Fibroblast of skin of abdomen (primary cell): Measurements from ENCODE around the gene TIPARP.
"Not testable (repeated sequence)": the region's sequence is repeated elsewhere in the genome, so short reads cannot be mapped to it uniquely, and the experiment has no call there.

ENCODE experiments used
- DNase-seq: peaks from one replicate; pipeline ENCODE4 v3.0.0-alpha.2; 2013

The TIPARP gene

DNA sequence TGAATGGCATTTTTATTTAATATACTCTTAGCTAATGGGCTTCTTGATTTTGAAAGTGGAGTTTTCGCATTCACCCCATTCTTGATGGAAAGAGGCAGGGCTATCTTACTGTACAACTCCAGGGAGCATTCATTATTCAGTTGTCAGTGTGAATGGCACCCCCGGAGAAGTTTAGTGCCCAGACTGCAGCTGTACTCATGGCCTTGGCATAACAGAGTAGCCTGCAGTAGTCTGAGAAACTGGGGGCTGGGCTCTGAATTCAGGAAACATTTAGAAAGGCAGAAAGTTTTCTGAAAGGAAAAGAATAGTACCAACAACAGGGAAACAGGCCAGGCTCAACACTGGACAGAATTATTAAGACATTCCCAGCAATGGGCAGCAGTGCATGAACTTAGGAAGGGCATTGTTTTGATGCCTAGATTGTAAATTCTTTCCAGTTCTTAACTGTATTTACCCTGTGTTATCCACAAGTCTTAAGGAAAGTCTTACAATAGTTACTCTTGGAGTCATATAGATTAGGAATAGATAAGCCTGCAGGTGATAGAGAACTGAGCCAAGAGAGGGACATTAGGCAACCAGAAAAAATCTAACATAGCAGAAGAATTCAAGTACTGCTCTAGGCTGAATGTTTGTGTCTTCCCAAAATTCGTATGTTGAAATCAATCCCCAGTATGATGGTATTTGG is 44.4 kb downstream of the TIPARP start:
- DNase-seq, result no peak

DNA sequence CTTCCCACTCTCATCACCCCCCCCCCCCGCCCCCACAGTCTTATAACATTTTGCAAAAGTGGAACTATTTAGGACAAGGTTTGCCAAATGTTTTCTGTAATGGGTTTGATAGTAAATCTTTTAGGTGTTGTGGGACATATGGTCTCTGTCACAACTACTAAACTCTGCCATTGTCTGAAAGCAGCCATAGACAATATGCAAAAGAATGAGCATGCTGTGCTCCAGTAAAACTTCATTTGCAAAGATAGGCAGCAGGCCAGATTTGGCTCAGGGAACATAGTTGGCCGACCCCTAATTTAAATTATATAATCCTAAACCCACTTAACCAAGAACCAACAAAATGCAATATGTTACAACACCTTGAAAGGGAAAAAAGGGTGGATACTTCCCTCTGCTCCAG is 46.4 kb downstream of the TIPARP start:
- DNase-seq, result no peak

DNA sequence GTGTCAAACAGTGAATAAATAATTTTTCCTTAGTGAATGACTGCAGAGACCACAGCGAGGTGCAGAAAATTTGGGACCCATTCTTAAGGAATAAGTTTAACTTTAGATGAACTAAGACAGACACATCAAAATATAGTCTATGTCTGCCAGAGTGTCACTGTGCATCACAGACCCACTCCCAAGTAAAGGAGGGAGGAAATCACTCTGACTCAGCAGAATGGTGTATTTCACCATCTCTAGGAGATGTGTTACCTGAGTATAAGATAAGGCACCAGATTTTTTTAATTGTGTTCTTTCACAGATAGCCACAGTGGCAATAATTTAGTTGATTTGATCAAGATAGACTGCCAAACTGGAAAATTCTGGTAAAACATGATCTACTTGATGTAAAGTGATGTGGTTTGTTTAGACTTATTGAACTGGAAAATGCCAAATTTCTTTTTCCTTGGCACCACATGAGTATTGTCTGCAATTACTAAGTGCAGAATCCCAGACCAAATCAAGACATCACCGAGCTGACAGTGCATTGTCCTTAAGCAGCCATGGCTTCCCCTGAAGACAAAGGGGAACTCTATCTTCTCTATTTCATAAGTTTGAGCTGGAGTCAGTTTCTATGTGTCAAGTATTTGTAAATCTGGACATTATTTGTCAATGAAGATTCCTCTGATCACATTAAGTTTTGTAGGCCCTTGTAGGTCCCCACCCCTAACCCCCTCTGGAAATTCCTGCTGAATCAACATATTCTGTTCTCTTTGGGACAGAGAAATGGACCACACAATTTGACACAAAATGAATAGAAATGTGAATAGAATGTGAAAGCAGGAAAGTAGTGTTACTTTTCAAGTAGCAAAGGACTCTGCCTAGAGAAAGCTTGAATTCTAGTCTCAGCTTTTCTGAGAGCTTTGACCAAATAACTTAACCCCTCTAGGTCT is 47.6 kb downstream of the TIPARP start:
- DNase-seq, result no peak

GRCh38 chr3:156723182-156723619 is 48.8 kb downstream of the TIPARP start:
- peak; percentile 19 for DNase-seq

DNA sequence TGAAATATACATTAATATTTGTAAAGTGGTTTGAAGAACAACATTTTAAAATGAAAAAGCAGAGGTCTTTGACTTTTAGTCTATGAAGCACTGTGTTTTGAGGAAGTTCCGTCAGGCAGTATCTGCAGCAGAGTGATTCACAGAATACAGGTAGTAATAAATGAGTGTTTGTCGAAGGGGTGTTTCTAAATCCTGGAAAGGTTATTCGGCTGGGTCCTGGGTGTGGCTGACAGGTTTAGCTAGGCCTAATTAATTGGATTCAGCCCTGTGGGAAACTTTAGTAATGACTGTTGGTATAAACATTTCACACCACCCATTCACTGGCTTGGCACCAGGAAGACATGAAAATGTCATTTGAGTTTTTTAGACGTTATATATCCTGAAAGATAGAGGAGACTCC is 51.3 kb downstream of the TIPARP start:
- DNase-seq, result no peak

GRCh38 chr3:156726456-156726855 is 52.1 kb downstream of the TIPARP start:
- no peak for DNase-seq

DNA sequence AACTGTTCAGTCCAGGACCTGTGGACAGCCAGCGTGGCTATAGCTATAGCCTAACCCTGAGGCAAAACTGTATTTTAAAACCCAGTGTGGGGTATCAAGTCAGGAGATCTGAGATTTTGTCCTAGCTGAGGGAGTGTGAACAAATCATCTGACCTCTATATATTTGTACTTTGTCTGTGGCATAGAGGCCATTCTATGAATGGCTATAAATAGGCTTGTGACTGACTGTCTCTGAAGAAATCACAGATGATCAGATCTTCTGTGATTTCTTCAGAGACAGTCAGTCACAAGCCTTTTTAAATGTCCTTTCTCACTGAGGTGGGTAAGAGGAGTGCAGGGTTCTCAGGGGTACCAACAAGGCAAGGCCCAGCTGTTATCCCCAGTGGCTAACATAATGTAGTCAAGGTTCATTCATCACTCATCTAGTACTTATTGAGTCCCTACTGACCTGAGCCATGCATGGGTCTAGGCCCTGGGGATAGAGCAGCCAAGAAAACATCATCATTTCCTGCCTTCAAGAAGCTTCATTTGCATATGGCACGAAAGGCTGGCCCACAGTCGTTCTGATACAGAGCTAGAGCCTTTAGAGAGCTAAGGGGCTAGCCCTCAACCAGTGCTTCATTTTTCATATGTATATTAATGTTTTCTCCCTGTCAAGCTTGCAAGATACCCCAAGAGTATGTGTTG is 53.3 kb downstream of the TIPARP start:
- no peak for DNase-seq

DNA sequence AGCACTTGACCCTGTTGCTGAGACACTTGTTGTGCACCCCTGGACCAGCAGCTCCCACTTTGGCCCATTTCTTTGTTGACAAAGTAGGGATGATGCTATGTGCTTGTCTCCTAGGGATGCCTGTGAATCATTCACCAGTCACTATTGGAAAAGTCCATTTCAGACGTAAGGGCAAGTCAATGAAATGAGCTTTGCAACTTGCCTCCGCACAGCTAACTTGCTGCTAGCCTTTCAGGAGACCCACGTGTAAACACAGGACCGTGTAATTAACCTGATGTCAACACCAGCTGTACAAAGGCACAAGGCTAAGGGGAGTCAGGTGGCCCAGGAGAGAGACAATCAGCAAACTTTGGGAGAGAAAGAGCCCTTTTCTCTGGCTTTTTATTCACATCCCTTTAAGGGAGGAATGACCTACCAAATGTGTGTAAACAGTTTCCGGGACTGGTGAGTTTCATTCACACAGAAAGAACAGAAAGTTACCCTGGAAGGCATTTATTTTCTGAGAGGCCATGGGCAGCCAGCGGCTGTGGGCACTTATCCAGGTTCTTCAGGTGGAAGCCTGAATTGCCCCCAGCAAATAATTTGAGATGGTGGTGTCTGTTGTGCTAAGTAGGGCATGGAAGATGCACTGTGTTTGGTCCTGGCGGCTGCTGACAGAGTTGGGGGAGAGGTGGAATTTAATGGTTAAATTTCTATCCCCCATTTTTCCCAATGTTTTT is 54.0 kb downstream of the TIPARP start:
- DNase-seq, result no peak

DNA sequence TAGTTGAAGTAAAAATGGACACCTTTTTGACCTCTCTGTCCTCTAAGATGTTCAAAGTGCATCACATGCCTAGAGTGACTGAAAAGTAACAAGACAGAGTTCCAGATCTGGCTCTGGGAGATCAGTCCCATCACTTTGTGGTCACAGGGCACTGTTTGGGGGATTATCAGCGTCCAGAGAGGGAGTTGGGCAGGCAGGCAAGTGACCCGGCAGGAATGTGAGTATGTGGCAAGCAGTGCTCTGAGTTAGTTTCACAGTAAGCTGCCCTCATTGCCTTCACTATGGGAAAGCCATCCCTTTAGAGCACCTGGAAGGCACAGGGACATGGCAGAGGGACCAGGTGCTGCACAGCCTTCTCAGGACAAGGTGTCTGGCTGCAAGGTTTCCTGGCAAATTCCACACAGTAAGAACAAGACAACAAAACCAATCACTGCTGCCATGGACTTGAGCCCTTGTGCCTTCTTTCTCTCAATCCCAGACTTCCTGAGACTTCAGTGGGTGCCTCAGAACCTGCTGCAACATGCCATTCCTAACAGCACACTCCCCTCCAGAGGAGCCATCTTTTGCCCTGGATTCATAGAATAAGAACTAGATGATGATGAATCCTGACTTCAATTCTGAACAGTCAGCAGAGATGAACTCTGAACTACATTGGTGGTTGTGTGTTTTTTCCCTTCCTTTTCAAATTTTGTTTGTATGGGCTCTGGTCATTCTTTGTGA is 55.2 kb downstream of the TIPARP start:
- no peak for DNase-seq

DNA sequence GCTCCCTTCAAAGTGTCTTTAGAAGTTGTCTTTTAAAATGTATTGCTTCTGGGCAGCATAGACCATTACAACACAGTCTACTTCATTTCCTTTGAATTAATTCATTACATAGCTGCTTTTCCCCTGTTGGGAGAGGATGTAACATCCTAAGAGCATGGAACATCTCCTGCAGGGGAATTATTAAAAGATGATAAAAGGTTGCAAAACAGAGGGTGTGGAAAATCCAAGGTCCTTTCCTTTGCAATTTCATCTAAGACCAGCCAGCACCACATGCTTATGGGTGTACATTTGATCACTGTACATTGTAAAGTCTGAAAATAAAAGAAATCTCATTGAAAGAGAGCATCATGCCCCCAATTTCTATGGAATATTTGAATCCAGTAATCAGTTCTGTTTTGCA is 57.4 kb downstream of the TIPARP start:
- no peak for DNase-seq

GRCh38 chr3:156732261-156732660 is 57.9 kb downstream of the TIPARP start:
- peak; percentile 17 for DNase-seq

DNA sequence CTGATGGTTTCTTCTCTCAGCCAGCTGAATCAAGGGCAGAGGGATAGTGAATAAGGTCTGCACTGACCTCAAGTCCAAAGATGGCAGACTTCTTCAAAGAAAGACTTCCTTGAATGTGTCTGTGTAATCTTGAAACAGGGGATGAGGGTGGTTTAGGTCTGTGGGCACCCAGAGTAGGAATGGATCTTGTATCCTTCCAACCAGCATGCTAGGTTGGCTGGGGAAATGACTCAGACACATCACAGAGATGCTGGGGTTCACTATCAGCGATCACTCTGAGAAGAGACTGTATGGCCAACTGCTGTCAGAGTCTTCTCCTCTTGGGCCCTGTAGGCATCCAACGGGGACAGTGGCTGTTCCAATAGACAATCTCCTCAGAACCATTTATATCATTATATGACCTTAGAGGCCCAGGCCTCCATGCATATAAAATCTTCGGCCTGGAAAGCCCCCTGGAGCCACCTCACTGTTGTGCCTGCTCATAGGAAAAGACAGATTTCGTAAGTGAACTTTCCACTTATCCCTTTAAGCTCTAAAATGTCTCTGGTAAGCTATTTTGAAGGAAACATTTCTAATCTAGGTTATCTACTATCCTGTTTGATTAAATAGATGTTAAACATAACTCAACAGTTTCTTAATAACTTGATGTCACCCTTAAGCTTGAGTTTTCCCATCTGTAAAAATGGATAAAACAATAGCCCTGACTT is 58.5 kb downstream of the TIPARP start:
- DNase-seq, result no peak

- DNase-seq, result peak; percentile 72
Observed at GRCh38 chr3:156734661-156735060, 60.3 kb downstream of the TIPARP start.

- DNase-seq, result no peak
Observed at GRCh38 chr3:156735471-156735870, 61.1 kb downstream of the TIPARP start.

- DNase-seq, result not testable (repeated sequence)
Observed at GRCh38 chr3:156737049-156737448, 62.7 kb downstream of the TIPARP start.

GRCh38 chr3:156738251-156738650 is 63.9 kb downstream of the TIPARP start:
- DNase-seq, result no peak

GRCh38 chr3:156739976-156740375 is 65.6 kb downstream of the TIPARP start:
- no peak for DNase-seq

- DNase-seq, result not testable (repeated sequence)
Observed at GRCh38 chr3:156740581-156740980, 66.2 kb downstream of the TIPARP start.

GRCh38 chr3:156741935-156742334 is 67.5 kb downstream of the TIPARP start:
- DNase-seq, result no peak

DNA sequence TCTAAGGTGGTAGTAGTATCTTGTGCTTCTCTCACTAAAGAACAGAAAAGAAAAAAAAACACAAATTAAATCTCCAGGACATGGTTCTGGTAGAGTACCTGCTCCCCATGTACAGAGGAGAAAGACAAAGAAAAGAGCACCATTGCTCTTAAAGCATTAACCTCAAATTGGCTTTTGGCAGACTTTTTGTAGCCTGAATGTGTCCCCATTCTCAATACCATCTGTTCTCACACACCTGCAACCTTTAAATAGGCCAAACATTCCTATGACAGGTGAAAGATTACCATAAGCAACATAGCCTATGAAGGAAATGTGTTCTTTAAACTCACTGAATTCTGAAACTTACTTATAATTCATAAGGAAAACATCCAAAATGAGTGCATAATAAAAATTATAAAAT is 68.0 kb downstream of the TIPARP start:
- no peak for DNase-seq

DNA sequence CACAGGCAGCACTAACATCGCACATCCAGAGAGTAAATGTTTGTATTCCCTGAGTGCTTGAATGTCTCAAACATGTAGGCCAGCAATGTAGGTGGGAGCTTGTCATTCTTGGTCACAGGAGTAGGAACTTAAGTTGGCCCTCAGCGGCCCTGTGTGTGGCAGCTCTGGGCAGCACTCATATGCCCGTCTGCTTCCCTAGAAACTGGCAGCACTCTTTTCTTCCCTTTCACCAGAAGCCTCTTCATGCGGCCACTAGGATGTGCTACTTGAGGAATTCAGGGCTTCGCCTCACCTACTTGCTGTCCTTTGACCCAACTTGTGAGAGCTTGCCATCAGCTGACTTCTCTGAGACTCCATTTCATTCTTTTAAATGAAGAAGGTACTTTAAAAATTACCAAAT is 69.5 kb downstream of the TIPARP start:
- DNase-seq, result no peak
